ENCODE results near the gene PACS2. TPM values are rescaled to one million over a fixed set of nuclear protein-coding genes. Genes with fewer than 3 reads are reported as not detected.

Gene PACS2
- total RNA-seq, 1 experiment from 2014 or later: 43.3 TPM

DNA sequence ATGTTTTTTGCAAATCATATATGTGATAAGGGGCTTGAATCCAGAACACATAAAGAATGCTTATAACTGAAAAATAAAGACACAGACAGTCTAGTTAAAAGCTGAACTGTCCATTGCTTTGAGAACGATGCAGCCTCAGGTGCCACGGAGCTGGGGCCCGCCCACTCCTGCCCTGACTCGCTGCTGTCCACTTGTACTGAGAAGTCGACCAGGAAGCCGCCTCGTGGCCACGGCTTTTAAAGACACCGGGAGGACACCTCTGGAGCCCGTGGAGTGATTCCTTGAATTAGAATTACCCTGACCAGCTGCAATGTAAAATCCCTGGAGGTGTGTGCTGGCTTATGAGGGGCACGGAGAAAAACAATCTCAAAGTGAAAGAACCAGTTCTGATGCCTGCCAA is 59.8 kb downstream of the PACS2 start:
- POLR2A ChIA-PET (ENCODE audit: unreplicated experiment): no interaction called here
- Histone ChIP-seq H3K4me3 (no peak overlapping the region), H3K27ac (no peak overlapping the region), H3K27me3 (ENCODE audit: insufficient read depth, low read depth) (no peaks in the 10 kb centered on the region), H3K4me1 (replicated peaks; ENCODE audit: insufficient read depth) (no peaks in the 10 kb centered on the region), H3F3A (ENCODE audit: insufficient read depth, low read depth) (0 out of 2 replicates have a peak, but pooled peaks cover 4% of the 10 kb centered on the region), H3K36me3 (ENCODE audit: low read depth) (no peaks in the 10 kb centered on the region), H3K9me3 (ENCODE audit: insufficient read depth, low read depth) (no peaks in the 10 kb centered on the region), H3K4me2 (no peak overlapping the region), H3K79me2 (ENCODE audit: low read depth) (no peaks in the 10 kb centered on the region), H3K9me2 (ENCODE audit: insufficient read depth) (no peaks in the 10 kb centered on the region), H4K20me1 (ENCODE audit: insufficient read depth) (no peaks in the 10 kb centered on the region), H2AFZ (no peak overlapping the region)
- CTCF ChIA-PET: no interaction called here
- DNase-seq: no peak
- BruUV-seq (replicated peaks): no TSS peak
- TF ChIP-seq EZH2 (IDR thresholded peaks at IDR 0.05; ENCODE audit: low read depth): no peak
- TF ChIP-seq, protein P1, sequence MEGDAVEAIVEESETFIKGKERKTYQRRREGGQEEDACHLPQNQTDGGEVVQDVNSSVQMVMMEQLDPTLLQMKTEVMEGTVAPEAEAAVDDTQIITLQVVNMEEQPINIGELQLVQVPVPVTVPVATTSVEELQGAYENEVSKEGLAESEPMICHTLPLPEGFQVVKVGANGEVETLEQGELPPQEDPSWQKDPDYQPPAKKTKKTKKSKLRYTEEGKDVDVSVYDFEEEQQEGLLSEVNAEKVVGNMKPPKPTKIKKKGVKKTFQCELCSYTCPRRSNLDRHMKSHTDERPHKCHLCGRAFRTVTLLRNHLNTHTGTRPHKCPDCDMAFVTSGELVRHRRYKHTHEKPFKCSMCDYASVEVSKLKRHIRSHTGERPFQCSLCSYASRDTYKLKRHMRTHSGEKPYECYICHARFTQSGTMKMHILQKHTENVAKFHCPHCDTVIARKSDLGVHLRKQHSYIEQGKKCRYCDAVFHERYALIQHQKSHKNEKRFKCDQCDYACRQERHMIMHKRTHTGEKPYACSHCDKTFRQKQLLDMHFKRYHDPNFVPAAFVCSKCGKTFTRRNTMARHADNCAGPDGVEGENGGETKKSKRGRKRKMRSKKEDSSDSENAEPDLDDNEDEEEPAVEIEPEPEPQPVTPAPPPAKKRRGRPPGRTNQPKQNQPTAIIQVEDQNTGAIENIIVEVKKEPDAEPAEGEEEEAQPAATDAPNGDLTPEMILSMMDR (conservative IDR thresholded peaks at IDR 0.05): no peak
- intact Hi-C loops (cut with micrococcal nuclease; ENCODE audit: unreplicated experiment): no loop called here

GRCh38 chr14:105375635-105376057 is 61.1 kb downstream of the PACS2 start:
- Histone ChIP-seq H3K27ac (no peak overlapping the region), H3K4me3 (no peak overlapping the region), H3K4me1 (replicated peaks; ENCODE audit: insufficient read depth) (no peaks in the 10 kb centered on the region), H3F3A (ENCODE audit: insufficient read depth, low read depth) (0 out of 2 replicates have a peak, but pooled peaks cover under 1% of the 10 kb centered on the region), H3K9me2 (ENCODE audit: insufficient read depth) (no peaks in the 10 kb centered on the region), H3K27me3 (ENCODE audit: insufficient read depth, low read depth) (no peaks in the 10 kb centered on the region), H2AFZ (no peak overlapping the region), H3K79me2 (ENCODE audit: low read depth) (no peaks in the 10 kb centered on the region), H3K36me3 (ENCODE audit: low read depth) (no peaks in the 10 kb centered on the region), H3K9me3 (ENCODE audit: insufficient read depth, low read depth) (no peaks in the 10 kb centered on the region), H3K4me2 (no peak overlapping the region), H4K20me1 (ENCODE audit: insufficient read depth) (no peaks in the 10 kb centered on the region)
- ChIA-PET POLR2A (ENCODE audit: unreplicated experiment) (no interaction called here), CTCF (no interaction called here)
- no TSS peak for BruUV-seq (replicated peaks)
- no peak for TF ChIP-seq EZH2 (IDR thresholded peaks at IDR 0.05; ENCODE audit: low read depth)
- TF ChIP-seq, protein P1 (conservative IDR thresholded peaks at IDR 0.05): no peak
- intact Hi-C loops (cut with micrococcal nuclease; ENCODE audit: unreplicated experiment): no loop called here
- DNase-seq: no peak

DNA sequence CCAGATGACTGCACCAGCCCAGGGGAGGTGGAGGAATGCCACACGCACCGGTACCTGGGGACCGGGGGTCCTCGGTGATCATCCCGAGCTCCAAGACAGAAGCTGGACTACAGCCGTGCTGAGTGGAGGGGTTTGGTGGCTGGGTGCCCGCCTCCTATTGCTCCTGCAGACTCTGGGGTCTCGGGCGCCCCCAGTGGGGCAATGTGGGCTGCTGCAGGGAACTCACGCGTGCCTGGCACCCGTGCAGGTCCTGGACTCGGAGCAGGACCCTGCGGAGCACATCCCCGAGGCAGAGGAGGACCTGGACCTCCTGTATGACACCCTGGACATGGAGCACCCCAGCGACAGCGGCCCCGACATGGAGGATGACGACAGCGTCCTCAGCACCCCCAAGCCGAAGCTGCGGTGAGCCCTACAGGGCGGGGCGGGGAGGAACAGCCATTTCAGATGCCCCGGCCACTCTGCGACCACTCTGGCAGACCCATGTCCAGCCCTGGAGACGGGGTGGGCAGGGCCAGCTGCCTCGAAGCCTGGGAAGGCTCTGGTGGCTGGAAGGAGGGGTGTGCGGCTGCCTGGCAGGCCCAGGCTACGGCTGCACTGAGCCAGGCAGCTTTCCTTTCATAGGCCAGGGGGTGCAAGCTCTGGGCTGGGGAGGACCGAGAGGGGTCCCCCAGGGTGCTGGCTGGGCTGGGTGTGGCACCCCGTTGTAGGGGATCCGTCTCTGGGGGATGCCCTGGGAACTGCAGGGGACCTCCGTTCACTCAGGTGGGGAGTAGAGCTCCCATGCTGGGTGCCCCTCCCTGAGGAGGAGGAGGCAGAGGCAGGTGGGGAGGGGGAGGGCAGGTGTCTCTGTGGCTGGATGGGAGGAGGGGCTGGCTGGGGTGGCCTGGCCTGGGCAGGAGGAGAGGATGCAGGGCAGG is 62.2 kb downstream of the PACS2 start:
- POLR2A ChIA-PET (ENCODE audit: unreplicated experiment): no interaction called here
- Histone ChIP-seq H3K9me2 (ENCODE audit: insufficient read depth) (no peaks in the 10 kb centered on the region), H3F3A (ENCODE audit: insufficient read depth, low read depth) (no peaks in the 10 kb centered on the region), H3K9me3 (ENCODE audit: insufficient read depth, low read depth) (no peaks in the 10 kb centered on the region), H3K27ac (no peak overlapping the region), H3K4me3 (no peak overlapping the region), H3K4me1 (replicated peaks; ENCODE audit: insufficient read depth) (no peaks in the 10 kb centered on the region), H2AFZ (no peak overlapping the region), H3K27me3 (ENCODE audit: insufficient read depth, low read depth) (no peaks in the 10 kb centered on the region), H4K20me1 (ENCODE audit: insufficient read depth) (no peaks in the 10 kb centered on the region), H3K36me3 (ENCODE audit: low read depth) (no peaks in the 10 kb centered on the region), H3K4me2 (no peak overlapping the region), H3K79me2 (ENCODE audit: low read depth) (no peaks in the 10 kb centered on the region)
- DNase-seq: no peak
- no TSS peak for BruUV-seq (replicated peaks)
- intact Hi-C loops (cut with micrococcal nuclease; ENCODE audit: unreplicated experiment): no loop called here
- CTCF ChIA-PET: no interaction called here
- no peak for TF ChIP-seq EZH2 (IDR thresholded peaks at IDR 0.05; ENCODE audit: low read depth)
- TF ChIP-seq, protein P1 (conservative IDR thresholded peaks at IDR 0.05): no peak

Data from PC-9 (cell line).